HG03025 (cell line): Measurements from ENCODE around the gene SARS1.
"Not testable (repeated sequence)": the region's sequence is repeated elsewhere in the genome, so short reads cannot be mapped to it uniquely, and the experiment has no call there.

Experiments used
- ATAC-seq: cut with Tn5 transposase; IDR thresholded peaks from one replicate; pipeline ENCODE4 v1.9.1; 2021; ENCODE audit warnings: mild to moderate bottlenecking, moderate library complexity; ENCODE audit not compliant: unreplicated experiment, low FRiP score

SARS1 gene

GRCh38 chr1:109221201-109221600 lies 7.5 kb downstream of the SARS1 start:
- not testable (repeated sequence) for ATAC-seq

DNA sequence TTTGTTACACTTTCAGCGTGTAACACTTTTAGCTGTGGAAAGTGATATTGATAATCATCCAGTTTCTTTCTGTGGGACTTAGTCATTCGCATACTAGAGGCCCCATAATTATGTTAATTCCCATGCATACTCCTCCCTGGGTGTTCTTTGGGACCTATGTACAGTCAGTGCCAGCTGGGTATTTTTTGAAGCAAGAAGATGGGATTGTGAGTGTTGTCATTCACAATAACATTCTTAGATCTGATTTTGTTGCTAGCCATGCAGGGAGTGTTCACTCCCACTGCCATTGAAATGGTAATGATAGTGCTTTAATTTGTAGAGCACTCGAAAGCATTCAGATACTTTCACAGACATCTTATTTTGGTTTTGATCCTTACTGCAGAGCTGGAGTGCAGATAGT lies 11.6 kb downstream of the SARS1 start:
- ATAC-seq: no peak

DNA sequence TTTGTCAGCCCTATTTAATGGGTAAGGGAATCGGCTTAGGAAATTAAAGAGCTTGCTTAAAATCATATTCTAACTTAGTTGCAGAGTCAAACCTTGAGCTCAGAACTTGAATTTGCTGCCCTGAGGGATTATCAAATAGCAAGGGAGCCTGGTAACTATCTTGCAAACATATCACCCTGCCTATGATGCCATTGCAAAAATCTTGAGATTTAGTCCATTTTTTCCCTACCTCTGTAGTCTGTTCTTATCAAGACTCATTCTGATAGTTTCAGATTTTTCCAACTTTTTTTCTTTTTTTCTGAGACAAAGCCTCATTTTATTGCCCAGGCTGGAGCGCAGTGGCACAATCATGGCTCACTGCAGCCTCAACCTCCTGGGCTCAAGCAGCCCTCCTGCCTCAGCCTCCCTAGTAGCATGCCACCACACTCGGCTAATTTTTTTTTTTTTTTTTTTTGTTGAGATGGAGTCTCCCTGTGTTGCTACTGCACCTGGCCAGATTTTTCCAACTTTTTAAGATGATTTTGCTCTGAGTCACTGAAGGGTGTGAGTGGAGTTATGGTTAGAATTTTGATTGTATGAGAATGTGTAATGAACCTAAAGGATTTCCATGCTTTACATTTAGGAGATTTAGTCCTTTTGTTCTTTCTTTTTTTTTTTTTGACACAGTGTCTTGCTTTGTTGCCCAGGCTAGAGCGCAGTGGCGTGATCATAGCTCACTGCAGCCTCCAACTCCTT lies 12.2 kb downstream of the SARS1 start:
- no peak for ATAC-seq

DNA sequence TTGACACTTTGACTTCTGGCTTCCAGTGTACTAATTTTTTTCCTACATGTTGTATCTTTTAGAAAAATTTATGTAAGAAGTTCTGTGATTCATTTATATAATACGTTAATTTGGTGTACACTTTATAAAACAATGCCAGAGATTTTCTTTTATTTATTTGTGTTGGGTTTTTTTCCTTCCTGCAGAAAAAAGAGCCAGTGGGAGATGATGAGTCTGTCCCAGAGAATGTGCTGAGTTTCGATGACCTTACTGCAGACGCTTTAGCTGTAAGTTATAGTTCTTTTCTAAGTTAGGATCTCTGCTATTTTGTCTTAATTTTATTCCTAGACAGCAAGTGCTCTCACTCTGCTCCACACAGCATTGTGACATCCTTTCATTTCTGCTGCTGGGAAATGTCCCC lies 14.4 kb downstream of the SARS1 start:
- no peak for ATAC-seq

GRCh38 chr1:109229531-109230127 lies 15.9 kb downstream of the SARS1 start:
- no peak for ATAC-seq

- no peak for ATAC-seq
These were observed 17.3 kb downstream of the SARS1 start for GRCh38 chr1:109231066-109231465.

DNA sequence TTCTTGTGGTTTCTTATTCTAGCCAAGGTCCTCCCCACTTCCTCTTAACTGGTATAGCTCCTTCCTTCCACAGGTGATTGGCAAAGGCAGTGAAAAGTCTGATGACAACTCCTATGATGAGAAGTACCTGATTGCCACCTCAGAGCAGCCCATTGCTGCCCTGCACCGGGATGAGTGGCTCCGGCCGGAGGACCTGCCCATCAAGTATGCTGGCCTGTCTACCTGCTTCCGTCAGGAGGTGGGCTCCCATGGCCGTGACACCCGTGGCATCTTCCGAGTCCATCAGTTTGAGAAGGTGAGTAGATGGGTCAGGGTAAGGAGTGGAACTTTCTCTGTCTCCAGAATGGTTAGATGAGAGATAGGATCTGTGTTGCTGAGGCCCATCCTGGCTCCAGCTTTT lies 21.4 kb downstream of the SARS1 start:
- ATAC-seq: no peak

GRCh38 chr1:109237512-109237911 lies 23.8 kb downstream of the SARS1 start:
- ATAC-seq: no peak

DNA sequence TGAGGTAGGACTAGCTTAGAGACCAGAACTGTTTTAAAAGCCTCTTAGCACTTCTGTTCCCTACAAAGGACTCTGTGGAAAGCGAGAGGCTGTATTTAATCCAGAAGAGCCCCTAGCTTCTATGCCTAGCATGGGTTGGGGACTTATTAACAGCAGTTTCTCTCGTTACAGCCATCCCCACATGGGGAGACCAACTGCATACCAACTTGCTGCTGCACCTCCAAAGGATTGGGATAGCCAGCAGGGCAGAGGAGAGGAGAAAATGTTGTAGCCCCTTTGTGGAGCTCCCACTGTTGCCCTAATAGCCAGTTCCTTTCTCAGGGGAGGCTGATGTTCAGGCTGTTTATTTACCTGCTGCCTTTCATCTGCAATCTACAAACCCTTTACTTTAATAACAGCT lies 24.7 kb downstream of the SARS1 start:
- no peak for ATAC-seq

DNA sequence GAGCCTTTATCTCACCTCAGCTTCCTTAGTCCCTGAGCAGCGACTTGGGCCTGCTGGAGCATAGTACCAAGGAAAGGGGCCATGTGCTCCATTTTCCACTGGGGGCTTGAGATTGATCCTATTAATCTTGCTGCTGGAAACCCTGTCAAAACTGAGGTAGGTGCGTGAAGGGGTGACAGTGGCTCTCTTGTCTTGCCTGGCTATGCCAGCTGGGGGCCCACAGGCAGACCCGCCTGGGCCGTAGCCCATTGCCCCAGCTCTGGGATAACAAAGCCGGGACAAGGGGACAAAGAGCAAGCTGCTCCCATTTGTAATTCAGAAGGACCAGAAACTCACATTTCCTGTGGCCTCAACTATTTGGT lies 25.3 kb downstream of the SARS1 start:
- no peak for ATAC-seq

GRCh38 chr1:109239409-109240068 lies 25.8 kb downstream of the SARS1 start:
- ATAC-seq: no peak

DNA sequence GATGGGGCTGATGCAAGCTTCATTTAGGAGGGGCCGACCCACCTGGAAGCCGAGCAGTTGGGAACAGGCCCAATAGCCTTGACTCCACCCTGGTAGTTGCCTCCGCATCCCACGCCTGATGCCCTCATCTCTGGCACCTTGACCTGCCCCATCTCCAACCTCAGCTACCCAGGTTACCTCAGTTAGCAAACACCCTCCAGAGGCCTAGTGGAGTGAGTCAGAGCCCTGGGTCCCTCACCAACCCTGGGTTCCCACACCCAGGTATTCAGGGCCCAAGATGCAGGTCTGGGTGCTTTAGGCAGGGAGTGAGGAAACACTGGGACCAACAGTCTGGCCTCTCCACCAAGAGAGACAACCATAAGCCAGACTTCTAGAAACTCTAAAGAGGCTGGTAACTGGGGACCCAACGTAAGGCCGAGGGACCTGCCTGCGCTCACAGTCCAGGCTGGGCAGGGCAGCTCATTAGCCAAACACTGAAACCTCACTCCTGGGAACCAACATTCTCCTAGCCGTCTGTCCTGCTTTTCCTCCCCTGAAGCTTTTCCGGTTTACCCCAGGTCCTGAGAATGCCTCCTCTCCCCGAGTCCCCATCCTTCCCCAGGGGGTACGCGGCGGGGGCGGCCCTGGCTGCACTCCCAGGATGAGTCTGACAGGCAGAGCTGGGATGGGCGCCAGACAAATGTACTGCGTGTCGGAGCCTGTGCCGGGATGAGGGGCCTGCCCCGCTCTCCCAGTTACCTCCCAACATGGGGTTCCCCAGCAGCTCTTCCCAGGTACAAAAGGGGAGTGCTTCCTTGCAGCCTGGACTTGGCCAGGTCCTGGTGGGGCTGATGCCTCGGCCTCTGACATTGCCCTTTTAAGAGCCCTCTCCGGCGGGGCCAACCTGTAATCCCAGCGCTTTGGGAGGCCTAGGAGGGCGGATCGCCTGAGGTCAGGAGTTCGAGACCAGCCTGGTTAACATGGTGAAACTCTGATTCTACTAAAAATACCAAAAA lies 26.7 kb downstream of the SARS1 start:
- ATAC-seq: no peak

GRCh38 chr1:109241344-109241743 lies 27.6 kb downstream of the SARS1 start:
- no peak for ATAC-seq

GRCh38 chr1:109241841-109242345 lies 28.2 kb downstream of the SARS1 start:
- no peak for ATAC-seq

- ATAC-seq: no peak
These were observed 28.7 kb downstream of the SARS1 start for GRCh38 chr1:109242387-109242786.

GRCh38 chr1:109243221-109243620 lies 29.5 kb downstream of the SARS1 start:
- no peak for ATAC-seq

DNA sequence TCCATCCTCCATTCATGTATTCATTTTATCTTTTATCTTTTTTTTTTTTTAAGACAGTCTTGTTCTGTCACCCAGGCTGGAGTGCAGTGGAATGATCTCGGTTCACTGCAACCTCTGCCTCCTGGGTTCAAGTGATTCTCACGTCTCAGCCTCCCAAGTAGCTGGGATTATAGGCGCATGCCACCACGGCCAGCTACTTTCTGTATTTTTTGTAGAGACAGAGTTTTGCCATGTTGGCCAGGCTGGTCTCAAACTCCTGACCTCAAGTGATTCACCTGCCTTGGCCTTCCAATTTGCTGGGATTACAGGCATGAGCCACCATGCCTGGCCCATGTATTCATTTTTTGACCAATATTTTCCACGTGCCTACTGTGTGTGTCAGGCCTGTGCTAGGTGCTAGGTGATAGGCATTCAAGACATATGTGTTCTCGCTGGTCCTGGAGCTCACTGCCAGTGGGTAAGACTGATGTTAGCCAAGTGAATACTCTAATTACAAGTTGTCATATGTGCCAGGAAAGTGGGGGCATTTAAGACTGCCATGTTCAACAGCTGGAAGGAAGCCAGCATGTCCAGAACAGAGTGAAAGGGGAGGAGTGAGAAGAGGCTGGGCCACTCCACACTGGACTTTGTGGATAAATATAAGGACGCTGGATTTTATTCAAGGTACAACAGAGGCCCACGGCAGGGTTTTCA lies 30.3 kb downstream of the SARS1 start:
- no peak for ATAC-seq

- no peak for ATAC-seq
These were observed 32.4 kb downstream of the SARS1 start for GRCh38 chr1:109246141-109246551.

DNA sequence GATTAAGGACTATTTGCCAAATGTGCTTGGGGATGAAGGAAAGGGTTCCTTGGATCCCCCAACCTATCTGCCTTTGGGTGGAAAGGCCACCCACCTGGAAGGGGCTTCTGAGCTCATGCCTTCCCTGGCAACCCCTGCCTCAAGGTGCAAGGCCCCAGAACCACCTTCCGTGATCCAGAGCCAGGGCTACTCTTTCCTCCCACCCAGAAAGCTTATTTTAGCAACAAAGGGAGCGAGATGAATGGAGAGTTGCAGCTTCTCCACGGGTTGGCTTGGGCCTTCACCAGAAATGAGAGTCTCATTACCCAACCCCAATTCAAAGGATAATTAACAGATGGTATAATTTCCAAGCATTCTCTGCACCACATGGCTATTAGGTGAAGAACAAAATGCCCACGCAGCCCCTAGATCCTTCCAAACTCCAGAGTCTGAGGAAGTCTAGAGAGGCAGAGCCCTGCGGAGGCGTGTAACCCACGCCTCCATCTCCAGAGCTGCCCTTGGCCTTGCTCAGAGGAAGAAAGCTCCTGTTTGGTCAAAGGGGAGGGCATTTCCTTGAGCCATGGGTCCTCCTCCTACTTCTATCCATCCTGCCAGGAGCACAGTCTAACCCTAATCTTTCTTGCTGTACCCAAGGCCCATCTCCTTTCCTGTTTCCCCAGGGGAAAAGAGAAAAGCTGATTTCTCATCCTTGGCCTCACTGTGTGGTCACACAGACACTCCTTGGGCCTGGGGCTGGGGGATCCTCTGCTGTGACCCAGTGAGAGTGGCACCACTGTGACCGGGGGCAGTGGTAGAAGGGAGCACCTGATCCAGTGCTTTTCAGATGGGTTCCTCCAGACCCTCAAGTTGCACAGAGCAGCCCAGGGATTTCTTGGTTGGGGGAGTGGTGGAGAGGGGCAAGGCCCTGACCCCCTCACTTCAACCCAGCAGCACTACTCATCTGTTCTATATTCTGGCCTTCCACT lies 34.0 kb downstream of the SARS1 start:
- no peak for ATAC-seq
